Fibroblast of lung (primary cell): ENCODE measurements around the gene GDPD3. TPM values are rescaled to one million over a fixed set of nuclear protein-coding genes. Genes with fewer than 3 reads are reported as not detected.

ENCODE experiments used
- DNase-seq, 2 donors: peaks; one replicate each; pipeline versions ENCODE4 v3.0.0 to v3.0.0-alpha.2; 2010; ENCODE audit warnings: low read depth in 2 of 2
- H2AFZ ChIP-seq: 2 replicates; pipeline ENCODE4 v1.5.1; 2012; ENCODE audit warnings: low read length, control low read depth, inconsistent platforms
- H3K27ac ChIP-seq: 2 replicates; pipeline ENCODE4 v1.5.1; 2011; ENCODE audit warnings: low read length, control low read depth; ENCODE audit not compliant: insufficient read depth
- H3K27me3 ChIP-seq: 2 replicates; pipeline ENCODE4 v1.5.1; 2011; ENCODE audit warnings: mild to moderate bottlenecking, low read length; ENCODE audit not compliant: control insufficient read depth, insufficient read depth
- H3K36me3 ChIP-seq: 2 replicates; pipeline ENCODE4 v1.5.1; 2011; ENCODE audit warnings: low read length; ENCODE audit not compliant: control insufficient read depth, insufficient read depth
- H3K4me1 ChIP-seq: 2 replicates; pipeline ENCODE4 v1.5.1; 2011; ENCODE audit warnings: low read length; ENCODE audit not compliant: control insufficient read depth, insufficient read depth; ENCODE audit errors: extremely low read depth
- H3K4me2 ChIP-seq: 2 replicates; pipeline ENCODE4 v1.5.1; 2011; ENCODE audit warnings: low read length, control low read depth; ENCODE audit not compliant: insufficient read depth; ENCODE audit errors: extremely low read depth
- H3K4me3 ChIP-seq, 4 experiments: fragments of 200-600 bp in 1 of 4; sonication (generic) in 1 of 4; replicated peaks in 1 of 4; 2 replicates each; pipeline ENCODE4 v1.5.1; 2011 to 2016; ENCODE audit warnings: low read length in 4 of 4, low read depth in 3 of 4, mild to moderate bottlenecking in 3 of 4, control low read depth in 2 of 4, inconsistent platforms in 1 of 4, mixed read lengths in 1 of 4; ENCODE audit not compliant: insufficient read depth in 1 of 4; ENCODE audit errors: control extremely low read depth in 1 of 4
- H3K79me2 ChIP-seq: 2 replicates; pipeline ENCODE4 v1.5.1; 2012; ENCODE audit warnings: mild to moderate bottlenecking, low read length, inconsistent platforms; ENCODE audit not compliant: control insufficient read depth, insufficient read depth
- H3K9ac ChIP-seq: 2 replicates; pipeline ENCODE4 v1.5.1; 2011; ENCODE audit warnings: mild to moderate bottlenecking, low read length, control low read depth; ENCODE audit not compliant: insufficient read depth
- H3K9me3 ChIP-seq: 2 replicates; pipeline ENCODE4 v1.5.1; 2012; ENCODE audit warnings: low read depth, low read length; ENCODE audit not compliant: control insufficient read depth, insufficient read depth
- H4K20me1 ChIP-seq: 2 replicates; pipeline ENCODE4 v1.5.1; 2011; ENCODE audit warnings: low read length; ENCODE audit not compliant: control insufficient read depth, insufficient read depth; ENCODE audit errors: extremely low read depth
- CTCF ChIP-seq, 2 donors: IDR thresholded peaks in 1 of 2; conservative IDR thresholded peaks in 1 of 2; 1 replicate in 1 of 2; 2 replicates in 1 of 2; pipeline ENCODE4 v1.5.1; 2011 to 2012; ENCODE audit warnings: low read length in 2 of 2, control low read depth in 1 of 2, inconsistent platforms in 1 of 2, low read depth in 1 of 2, mild to moderate bottlenecking in 1 of 2
- EZH2 ChIP-seq: IDR thresholded peaks from 2 replicates; pipeline ENCODE4 v1.5.1; 2012; ENCODE audit warnings: low read length, control low read depth, mild to moderate bottlenecking; ENCODE audit errors: missing control alignments
- polyA plus RNA-seq, 2 donors: library from polyadenylated mRNA; depleted of rRNA in 1 of 2; stranded (reverse) in 1 of 2; unstranded in 1 of 2; fragments of >200 nt; gene quantifications; 2 replicates each; pipeline ENCODE4 v1.2.1, GENCODE V29; 2011 to 2012; ENCODE audit warnings: missing spikeins in 1 of 2
- total RNA-seq: library from RNA; depleted of rRNA; stranded (reverse); fragments of >200 nt; gene quantifications from 2 replicates; pipeline ENCODE4 v1.2.1, GENCODE V29; 2014

GDPD3 gene
- total and polyA plus RNA-seq, 2 donors (not counting 1 experiment from before 2014, with no cell fraction given) = 1.2 TPM

GRCh38 chr16:30060346-30060745, 53.0 kb downstream of the GDPD3 start:
- H3K9me3 ChIP-seq = no peaks in the 10 kb centered on the region
- H3K27me3 ChIP-seq = no peaks in the 10 kb centered on the region
- TF ChIP-seq EZH2 = no peak
- no peak for TF ChIP-seq CTCF (conservative IDR thresholded peaks at IDR 0.05 in 1 of 2, IDR thresholded peaks at IDR 0.05 in 1 of 2; ENCODE audit: low read depth in 1 of 2, low read length in 2 of 2)
- peak in 1 of 2 donors; percentile 52 for DNase-seq
- no peak overlapping the region for H2AFZ ChIP-seq
- no peak overlapping the region for H3K9ac ChIP-seq
- peaks cover under 1% of the 10 kb centered on the region for H3K36me3 ChIP-seq
- H3K4me3 ChIP-seq = no peak overlapping the region
- no peaks in the 10 kb centered on the region for H4K20me1 ChIP-seq
- H3K4me2 ChIP-seq = no peak overlapping the region
- H3K79me2 ChIP-seq = no peaks in the 10 kb centered on the region
- peaks cover 16% of the 10 kb centered on the region for H3K4me1 ChIP-seq
- no peak overlapping the region for H3K27ac ChIP-seq

GRCh38 chr16:30054959-30055553, 58.3 kb downstream of the GDPD3 start:
- Histone ChIP-seq H2AFZ (no peak overlapping the region), H3K79me2 (peaks cover 3% of the 10 kb centered on the region), H3K4me2 (no peak overlapping the region), H3K4me1 (peaks cover 5% of the 10 kb centered on the region), H3K36me3 (peaks cover 2% of the 10 kb centered on the region), H3K4me3 (no peak overlapping the region), H3K27me3 (no peaks in the 10 kb centered on the region), H3K9me3 (no peaks in the 10 kb centered on the region), H3K9ac (no peak overlapping the region), H3K27ac (no peak overlapping the region), H4K20me1 (no peaks in the 10 kb centered on the region)
- TF ChIP-seq EZH2 (no peak), CTCF (conservative IDR thresholded peaks at IDR 0.05 in 1 of 2, IDR thresholded peaks at IDR 0.05 in 1 of 2; ENCODE audit: low read depth in 1 of 2, low read length in 2 of 2) (peak; percentile 25 to 58)
- no peak for DNase-seq

Other genes with a start within 250 kb of the GDPD3 start
- gene SEZ6L2, start 214.0 kb downstream of the GDPD3 start, total RNA-seq = 1.8 and 2.6 TPM in 2 replicates
- 0.80 and 1.2 TPM in 2 replicates for gene SEZ6L2, start 214.0 kb downstream of the GDPD3 start, polyA plus RNA-seq
- gene ASPHD1, start 213.0 kb downstream of the GDPD3 start, total RNA-seq = 5.4 and 5.9 TPM in 2 replicates
- gene ASPHD1, start 213.0 kb downstream of the GDPD3 start, polyA plus RNA-seq = 0.77 and 1.3 TPM in 2 replicates
- 4.6 and 6.3 TPM in 2 replicates for gene KCTD13, start 187.3 kb downstream of the GDPD3 start, total RNA-seq
- 5.7 and 5.9 TPM in 2 replicates for gene KCTD13, start 187.3 kb downstream of the GDPD3 start, polyA plus RNA-seq
- 80.6 and 100 TPM in 2 replicates for gene TMEM219, start 151.5 kb downstream of the GDPD3 start, total RNA-seq
- gene TMEM219, start 151.5 kb downstream of the GDPD3 start, polyA plus RNA-seq = 79.4 and 86.3 TPM in 2 replicates
- 36.5 and 41.3 TPM in 2 replicates for gene TAOK2, start 139.7 kb downstream of the GDPD3 start, total RNA-seq
- 12.3 and 14.3 TPM in 2 replicates for gene TAOK2, start 139.7 kb downstream of the GDPD3 start, polyA plus RNA-seq
- gene HIRIP3, start 117.9 kb downstream of the GDPD3 start, total RNA-seq = 5.6 and 7.9 TPM in 2 replicates
- gene HIRIP3, start 117.9 kb downstream of the GDPD3 start, polyA plus RNA-seq = 3.0 and 7.2 TPM in 2 replicates
- gene INO80E, start 117.3 kb downstream of the GDPD3 start, total RNA-seq = 16.3 and 18.5 TPM in 2 replicates
- gene INO80E, start 117.3 kb downstream of the GDPD3 start, polyA plus RNA-seq = 21.9 and 37.1 TPM in 2 replicates
- 0.26 and 0.33 TPM in 2 replicates for gene DOC2A, start 102.5 kb downstream of the GDPD3 start, total RNA-seq
- 0.03 TPM in 1 of 2 replicates, not detected in the other for gene DOC2A, start 102.5 kb downstream of the GDPD3 start, polyA plus RNA-seq
- gene C16orf92, start 90.3 kb downstream of the GDPD3 start, total RNA-seq = not detected in 2 replicates
- not detected in 2 replicates for gene C16orf92, start 90.3 kb downstream of the GDPD3 start, polyA plus RNA-seq
- not detected in 2 replicates for gene TLCD3B, start 82.3 kb downstream of the GDPD3 start, total RNA-seq
- 0.11 TPM in 1 of 2 replicates, not detected in the other for gene TLCD3B, start 82.3 kb downstream of the GDPD3 start, polyA plus RNA-seq
- gene ALDOA, start 47.8 kb downstream of the GDPD3 start, total RNA-seq = 461 and 474 TPM in 2 replicates
- gene ALDOA, start 47.8 kb downstream of the GDPD3 start, polyA plus RNA-seq = 1,015 and 1,066 TPM in 2 replicates
- gene PPP4C, start 37.5 kb downstream of the GDPD3 start, total RNA-seq = 134 and 147 TPM in 2 replicates
- gene PPP4C, start 37.5 kb downstream of the GDPD3 start, polyA plus RNA-seq = 116 and 161 TPM in 2 replicates
- gene TBX6, start 21.6 kb downstream of the GDPD3 start, total RNA-seq = 0.26 and 0.33 TPM in 2 replicates
- not detected in 2 replicates for gene TBX6, start 21.6 kb downstream of the GDPD3 start, polyA plus RNA-seq
- gene YPEL3, start 17.3 kb downstream of the GDPD3 start, total RNA-seq = 16.0 and 19.5 TPM in 2 replicates
- gene YPEL3, start 17.3 kb downstream of the GDPD3 start, polyA plus RNA-seq = 11.9 and 21.4 TPM in 2 replicates
- 32.1 and 48.7 TPM in 2 replicates for gene MAPK3, start 9.7 kb upstream of the GDPD3 start, total RNA-seq
- 167 and 264 TPM in 2 replicates for gene MAPK3, start 9.7 kb upstream of the GDPD3 start, polyA plus RNA-seq
- gene CORO1A, start 70.1 kb upstream of the GDPD3 start, total RNA-seq = 0.17 and 0.26 TPM in 2 replicates
- 0.85 and 2.6 TPM in 2 replicates for gene CORO1A, start 70.1 kb upstream of the GDPD3 start, polyA plus RNA-seq
- gene BOLA2B, start 80.1 kb upstream of the GDPD3 start, total RNA-seq = 12.6 and 18.0 TPM in 2 replicates
- 47.4 and 79.2 TPM in 2 replicates for gene BOLA2B, start 80.1 kb upstream of the GDPD3 start, polyA plus RNA-seq
- gene SLX1A, start 80.3 kb upstream of the GDPD3 start, total RNA-seq = 18.2 and 19.2 TPM in 2 replicates
- 3.9 and 11.5 TPM in 2 replicates for gene SLX1A, start 80.3 kb upstream of the GDPD3 start, polyA plus RNA-seq
- 2.1 and 2.8 TPM in 2 replicates for gene SULT1A3, start 85.7 kb upstream of the GDPD3 start, total RNA-seq
- gene SULT1A3, start 85.7 kb upstream of the GDPD3 start, polyA plus RNA-seq = 3.1 and 4.1 TPM in 2 replicates
- gene NPIPB13, start 134.9 kb upstream of the GDPD3 start, total RNA-seq = 1.3 and 3.0 TPM in 2 replicates
- gene NPIPB13, start 134.9 kb upstream of the GDPD3 start, polyA plus RNA-seq = 0.33 and 0.62 TPM in 2 replicates
- 35.2 and 36.0 TPM in 2 replicates for gene CD2BP2, start 241.8 kb upstream of the GDPD3 start, total RNA-seq
- 45.5 and 47.3 TPM in 2 replicates for gene CD2BP2, start 241.8 kb upstream of the GDPD3 start, polyA plus RNA-seq